NCI-H146 (cell line): Measurements from ENCODE around the gene DKK3.

Experiments used
- DNase-seq: peaks from one replicate; lab custom pipeline; 2025; lab: John Stamatoyannopoulos, UW

DKK3 gene

DNA sequence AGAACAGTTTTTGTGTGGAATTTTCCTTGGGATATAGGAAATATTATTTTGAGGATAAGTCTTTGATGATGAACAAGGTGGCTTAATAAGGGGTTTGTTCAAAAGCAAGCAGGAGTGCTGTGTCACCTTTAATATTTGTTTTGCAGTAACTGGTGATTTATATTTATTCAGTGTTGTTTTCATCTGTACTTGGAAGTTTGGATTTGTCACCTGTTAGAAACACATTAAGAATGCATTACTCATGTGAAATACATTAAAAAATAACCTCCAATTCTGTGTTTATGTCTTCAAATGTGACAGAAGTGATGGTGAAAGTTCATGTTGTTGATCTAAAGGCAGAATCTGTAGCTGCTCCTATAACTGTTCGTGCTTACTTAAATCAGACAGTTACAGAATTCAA is 70.5 kb downstream of the DKK3 start:
- DNase-seq = no peak

DNA sequence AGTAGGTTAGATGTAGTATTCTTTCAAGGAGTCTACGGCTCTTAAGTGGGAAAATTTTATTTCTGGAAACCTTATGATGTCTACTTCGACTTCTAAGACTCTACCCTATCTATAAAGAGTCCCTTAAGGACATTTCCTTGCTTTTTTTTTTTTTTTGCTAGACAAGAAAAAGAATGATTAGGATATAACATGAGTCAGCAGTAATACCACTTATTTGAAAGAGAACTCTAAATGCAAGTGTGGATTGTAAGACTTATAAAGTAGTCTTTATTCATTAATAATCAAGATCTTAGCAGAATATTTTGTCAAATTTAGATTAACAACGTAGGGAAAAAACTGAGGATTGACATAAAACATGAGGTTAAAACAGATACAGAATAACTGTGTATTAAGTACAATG is 71.0 kb downstream of the DKK3 start:
- DNase-seq = no peak

DNA sequence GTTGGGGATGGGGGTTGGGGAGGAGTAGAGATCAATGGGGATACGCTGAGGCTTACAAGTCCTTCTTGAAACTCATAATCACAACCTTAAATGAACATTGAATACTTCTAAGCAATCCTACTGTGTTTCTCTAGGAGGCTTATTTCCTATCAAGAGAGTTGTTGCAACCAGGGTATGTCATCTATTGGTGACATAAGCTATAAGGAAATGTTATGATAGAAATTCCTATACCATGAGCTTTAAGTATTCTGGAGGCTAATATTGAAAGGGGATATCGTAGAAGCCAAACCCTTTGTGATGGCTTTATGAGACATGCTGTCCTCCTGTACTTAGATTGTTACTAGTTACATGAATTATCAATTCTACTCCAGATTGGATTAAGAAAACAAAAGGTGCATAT is 72.9 kb downstream of the DKK3 start:
- DNase-seq = no peak

DNA sequence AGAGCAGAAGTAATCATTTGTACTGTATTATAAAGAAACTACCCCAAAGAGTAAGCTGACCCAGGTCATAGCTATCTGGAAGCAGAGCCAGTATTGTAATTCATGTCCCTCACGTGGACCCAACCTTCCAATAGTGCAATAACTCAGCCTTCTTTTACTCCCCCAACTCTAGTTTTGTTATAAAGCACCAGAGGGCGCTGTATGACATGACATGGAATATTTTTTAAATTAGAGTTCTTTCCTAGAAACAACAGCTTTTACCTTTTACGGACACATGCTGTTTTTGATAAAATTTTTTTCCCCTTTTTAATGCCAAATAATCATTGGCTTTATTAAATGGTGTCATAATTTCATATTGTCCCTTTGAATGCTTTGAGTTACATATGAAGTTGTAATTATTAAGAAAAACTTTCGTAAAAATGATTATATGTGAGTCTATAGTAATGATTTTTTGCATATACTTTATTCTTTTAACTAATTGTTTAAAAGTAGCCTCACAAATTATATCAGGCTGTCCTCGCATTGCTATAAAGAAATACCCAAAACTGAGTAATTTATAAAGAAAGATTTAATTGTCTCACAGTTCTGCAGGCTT is 76.9 kb downstream of the DKK3 start:
- DNase-seq = peak; percentile 44

DNA sequence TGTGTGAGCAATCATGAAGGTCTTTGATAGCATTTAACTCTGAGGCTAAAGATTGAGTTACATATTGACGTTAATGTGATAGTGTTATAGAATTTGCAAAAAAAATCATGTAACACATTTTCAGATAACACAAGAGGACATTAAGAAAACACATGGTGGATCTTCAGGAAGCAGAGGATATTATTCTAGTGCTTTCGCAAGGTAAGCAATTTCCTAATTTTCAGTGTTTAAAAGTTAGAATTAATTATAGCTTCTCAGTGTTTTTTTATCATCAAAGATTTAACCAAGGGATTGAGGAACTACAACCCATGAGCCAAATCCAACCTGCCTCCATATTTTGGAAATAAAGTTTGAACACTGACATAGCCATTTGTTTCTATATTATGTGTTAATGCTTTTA is 78.5 kb downstream of the DKK3 start:
- no peak for DNase-seq

DNA sequence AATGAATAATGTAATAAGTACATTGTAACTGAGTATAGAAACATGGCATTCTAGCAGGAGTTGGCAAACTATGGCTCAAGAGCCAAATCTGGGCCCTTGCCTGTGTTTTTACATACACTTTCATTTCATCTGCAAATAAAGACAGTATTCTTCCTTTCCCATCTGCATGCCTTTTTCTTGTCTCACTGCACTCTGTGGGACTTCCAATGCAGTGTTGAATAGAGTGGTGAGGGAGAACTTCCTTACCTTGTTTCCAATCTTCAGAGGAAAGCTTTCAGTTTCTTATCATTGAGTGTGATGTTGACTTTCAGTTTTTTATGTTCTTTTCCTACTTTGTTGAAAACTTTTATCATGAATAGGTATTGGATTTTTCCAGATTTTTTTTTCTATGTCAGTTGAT is 84.6 kb downstream of the DKK3 start:
- DNase-seq = no peak

DNA sequence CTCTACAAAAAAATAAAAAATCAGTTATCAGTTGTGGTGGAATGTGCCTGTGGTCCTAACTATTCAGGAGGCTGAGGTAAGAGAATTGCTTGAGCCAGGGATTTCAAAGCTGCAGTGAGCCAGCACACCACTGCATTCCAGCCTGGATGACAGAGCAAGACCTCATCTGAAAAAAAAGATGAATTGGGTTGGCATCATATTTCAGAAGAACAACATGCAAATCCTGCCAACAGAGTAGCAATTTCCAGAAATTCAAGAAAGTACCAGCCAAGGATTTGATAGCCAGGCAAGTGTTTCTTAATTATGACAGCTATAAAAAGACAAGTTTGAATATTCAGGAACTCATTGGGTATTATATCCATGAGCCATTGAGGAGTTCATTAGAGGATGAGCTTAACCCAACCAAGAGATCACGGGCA is 91.4 kb downstream of the DKK3 start:
- DNase-seq = no peak

DNA sequence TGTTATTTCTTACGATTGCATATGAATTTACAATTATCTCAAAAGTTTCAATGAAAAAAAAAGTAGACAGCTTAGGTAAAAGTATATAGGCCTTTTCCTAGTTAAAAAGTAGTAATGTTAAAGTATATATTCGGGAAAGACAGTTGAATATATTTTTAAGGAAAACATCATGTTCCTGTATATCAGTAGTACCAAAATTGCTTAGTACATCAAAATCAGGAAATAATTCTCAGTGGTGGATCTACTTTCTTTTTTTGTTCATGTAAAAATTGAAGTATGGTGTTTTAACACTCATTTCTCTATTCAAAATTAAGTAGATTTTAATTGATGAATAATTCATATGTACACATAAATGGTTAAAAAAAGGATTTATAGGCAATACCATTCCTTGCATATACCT is 92.8 kb downstream of the DKK3 start:
- no peak for DNase-seq

DNA sequence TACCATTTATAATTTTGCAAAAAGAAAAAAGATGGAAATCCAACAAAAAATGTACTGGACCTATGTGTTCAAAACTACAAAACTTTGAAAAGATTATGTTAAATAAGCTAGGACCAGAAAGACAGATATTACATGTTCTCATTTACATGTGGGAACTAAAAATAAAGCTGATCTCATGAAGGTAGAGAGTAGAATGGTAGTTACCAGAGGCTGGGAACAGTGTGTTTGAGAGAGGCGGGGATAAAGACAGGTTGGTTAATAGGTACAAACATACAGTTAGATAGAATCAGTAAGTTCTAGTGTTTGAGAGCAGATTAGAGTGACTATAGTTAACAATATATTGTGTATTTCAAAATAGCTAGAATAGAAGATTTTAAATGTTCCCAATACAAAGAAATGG is 95.0 kb downstream of the DKK3 start:
- DNase-seq = no peak
